GM19328 (cell line): ENCODE results near the gene WDCP.
"Not testable (repeated sequence)": the region's sequence is repeated elsewhere in the genome, so short reads cannot be mapped to it uniquely, and the experiment has no call there.

ENCODE experiments used
- ATAC-seq: cut with Tn5 transposase; IDR thresholded peaks from one replicate; pipeline ENCODE4 v1.9.1; 2021; ENCODE audit warnings: mild to moderate bottlenecking, moderate library complexity; ENCODE audit not compliant: unreplicated experiment

WDCP gene

DNA sequence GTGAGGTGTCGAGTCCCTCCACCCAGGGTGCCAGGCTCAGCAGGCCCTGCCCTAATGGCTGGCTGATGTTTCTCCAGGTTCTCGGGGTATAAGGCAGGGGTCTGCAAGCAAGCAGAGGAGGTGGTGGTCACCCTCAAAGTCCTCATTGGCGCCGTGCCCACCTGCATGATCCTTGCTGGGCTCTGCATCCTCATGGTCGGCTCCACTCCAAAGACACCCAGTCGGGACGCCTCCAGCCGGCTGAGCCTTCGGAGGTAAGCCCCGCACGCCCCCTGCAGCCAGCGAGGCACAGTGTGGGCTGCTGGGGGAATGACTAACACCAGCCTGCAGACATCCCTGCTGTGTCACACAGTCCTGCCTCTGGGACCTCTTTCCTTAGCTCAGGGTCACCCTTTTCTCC lies 23.2 kb downstream of the WDCP start:
- no peak for ATAC-seq

DNA sequence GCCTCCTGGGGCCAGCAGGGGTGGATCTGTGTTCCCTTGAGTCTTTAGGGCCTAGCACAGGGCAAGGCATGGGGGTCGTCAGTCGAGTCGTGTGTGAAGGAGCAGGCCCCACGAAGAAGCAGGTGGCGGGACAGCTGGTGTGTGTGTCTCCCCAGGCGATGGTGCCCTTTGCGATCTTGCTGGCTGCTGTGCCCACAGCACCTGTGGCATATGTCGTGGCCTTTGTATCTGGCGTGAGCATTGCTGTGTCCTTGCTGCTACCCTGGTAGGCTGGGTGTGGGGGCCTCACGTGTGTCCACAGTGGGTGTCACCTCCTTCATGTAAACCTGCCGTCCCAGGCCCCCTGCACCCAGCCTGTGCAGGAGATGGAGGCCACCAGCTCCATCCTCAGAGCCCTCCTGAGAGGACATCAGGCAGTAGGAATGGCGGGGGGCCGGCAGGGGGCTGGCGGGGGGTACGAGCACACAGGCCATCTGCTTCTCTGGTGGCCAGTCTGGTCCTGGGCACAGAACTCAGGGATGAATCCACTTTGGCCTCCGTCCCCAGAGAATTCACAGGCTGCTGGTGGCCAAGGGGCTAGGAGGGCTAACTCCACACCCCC lies 24.1 kb downstream of the WDCP start:
- ATAC-seq: no peak

DNA sequence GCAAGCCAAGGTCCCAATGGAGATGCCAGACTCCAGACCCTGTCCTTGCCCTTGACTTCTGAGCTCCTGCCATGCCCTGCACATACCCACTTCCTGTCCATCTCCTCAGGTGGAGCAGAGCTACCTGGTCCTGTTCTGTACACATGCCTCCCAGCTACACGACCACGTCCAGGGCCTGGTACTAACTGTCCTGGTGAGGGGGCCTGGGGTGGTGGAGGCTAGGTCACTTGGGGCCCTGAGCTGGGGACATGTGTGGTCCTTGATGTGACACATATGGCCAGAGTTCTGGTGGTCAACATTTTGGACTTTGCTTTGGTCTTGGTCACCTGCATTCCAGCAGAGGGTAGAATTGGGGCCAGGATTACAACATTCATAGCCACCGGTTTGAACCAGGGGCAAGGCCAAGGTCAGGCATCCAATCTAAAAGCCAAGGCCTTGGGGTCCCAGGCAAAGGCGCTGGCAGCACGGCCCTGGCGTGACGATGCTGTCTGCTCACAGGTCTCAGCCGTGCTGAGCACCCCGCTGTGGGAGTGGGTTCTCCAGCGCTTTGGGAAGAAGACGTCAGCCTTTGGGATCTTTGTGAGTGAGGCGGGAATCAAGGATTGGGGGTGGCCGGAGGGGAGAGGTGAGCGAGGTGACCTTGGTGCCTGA lies 24.7 kb downstream of the WDCP start:
- no peak for ATAC-seq

DNA sequence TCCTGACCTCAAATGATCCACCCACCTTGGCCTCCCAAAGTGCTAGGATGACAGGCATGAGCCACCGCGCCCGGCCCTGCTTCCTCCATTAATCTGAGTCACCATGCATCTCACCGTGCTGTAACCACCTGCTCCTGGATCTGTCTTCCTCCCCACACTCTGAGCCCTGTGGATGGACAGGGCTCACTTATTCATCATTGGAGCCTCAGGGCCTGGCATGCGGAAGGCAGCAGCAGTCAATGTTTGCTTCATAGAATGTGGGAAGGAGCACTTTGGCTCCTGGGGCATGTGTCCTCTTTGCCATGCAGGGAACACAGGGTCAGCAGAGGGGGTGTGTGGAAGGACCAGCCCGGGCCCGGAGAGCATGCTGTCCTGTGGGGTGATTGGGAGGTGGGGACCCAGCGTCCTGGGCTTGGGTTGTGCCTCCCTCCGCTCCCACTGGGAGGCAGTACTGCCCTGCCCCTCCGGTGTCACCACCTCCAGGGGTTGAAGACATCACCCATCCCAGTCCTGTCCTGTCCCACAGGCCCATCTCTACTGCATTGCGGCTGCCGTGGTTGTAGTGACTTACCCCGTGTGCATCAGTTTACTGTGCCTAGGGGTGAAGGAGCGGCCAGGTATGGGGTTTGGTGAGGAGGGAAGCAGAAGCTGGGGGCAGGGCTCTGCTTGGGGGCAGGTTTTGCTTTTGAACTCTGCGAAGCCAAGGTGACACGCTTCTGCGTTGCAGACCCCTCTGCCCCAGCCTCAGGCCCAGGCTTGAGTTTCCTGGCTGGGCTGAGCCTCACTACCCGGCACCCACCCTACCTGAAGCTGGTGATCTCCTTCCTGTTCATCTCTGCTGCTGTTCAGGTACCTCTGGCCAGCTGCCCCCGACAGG lies 25.8 kb downstream of the WDCP start:
- no peak for ATAC-seq

DNA sequence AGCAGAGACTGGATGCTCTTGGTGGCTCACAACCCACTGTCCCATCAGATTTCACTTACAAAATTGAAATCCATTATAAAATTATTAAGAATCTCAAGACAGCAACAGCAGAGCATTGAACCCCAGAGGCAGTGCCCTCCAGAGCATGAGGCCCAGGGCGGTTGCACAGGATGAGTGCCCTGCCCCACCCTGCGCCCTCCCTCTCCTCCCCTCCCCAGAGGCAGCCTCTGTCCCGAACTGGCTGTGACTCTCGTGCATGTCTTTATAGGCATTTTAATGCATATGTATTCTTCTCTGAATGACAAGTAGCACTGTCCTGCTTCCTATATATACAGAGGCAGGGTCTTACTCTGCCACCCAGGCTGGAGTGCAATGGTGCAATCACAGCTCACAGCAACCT lies 26.9 kb downstream of the WDCP start:
- ATAC-seq: no peak

DNA sequence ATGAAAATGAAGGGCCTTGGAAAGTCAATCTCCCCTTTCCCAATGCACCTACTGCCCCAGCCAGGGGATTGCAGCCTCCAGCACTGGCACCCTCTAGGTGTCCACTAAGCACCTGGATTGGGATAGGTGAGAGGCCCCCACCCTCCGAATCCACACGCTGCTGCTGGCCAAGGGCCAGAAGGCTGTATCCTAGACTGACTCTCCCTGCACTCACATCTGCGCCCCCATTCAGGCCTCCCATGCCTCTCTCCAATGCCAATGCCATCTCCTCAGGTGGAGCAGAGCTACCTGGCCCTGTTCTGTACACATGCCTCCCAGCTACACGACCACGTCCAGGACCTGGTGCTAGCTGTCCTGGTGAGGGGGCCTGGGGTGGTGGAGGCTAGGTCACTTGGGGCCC lies 27.5 kb downstream of the WDCP start:
- ATAC-seq: no peak

- no peak for ATAC-seq
Measured at GRCh38 chr2:24018241-24018640, 28.9 kb downstream of the WDCP start.

DNA sequence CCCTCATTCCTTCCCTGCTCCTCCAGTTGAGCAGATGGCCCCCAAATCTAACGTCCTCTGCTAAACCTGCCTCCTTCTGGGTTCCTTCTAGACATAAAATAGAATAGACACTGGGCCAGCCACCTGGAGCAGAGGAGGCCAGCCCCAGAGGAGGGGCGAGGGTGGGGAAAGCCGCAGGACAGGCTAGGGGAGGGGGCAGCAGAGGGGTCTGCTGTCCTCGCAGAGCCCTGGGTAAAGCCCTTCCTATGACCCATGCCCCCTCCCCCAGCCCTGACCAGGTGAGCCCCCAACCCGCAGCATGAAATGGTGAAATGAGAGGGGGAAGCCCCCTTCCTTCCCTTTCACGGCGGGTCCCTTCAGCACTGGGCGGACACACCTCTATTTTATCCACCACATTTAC lies 29.5 kb downstream of the WDCP start:
- ATAC-seq: no peak

DNA sequence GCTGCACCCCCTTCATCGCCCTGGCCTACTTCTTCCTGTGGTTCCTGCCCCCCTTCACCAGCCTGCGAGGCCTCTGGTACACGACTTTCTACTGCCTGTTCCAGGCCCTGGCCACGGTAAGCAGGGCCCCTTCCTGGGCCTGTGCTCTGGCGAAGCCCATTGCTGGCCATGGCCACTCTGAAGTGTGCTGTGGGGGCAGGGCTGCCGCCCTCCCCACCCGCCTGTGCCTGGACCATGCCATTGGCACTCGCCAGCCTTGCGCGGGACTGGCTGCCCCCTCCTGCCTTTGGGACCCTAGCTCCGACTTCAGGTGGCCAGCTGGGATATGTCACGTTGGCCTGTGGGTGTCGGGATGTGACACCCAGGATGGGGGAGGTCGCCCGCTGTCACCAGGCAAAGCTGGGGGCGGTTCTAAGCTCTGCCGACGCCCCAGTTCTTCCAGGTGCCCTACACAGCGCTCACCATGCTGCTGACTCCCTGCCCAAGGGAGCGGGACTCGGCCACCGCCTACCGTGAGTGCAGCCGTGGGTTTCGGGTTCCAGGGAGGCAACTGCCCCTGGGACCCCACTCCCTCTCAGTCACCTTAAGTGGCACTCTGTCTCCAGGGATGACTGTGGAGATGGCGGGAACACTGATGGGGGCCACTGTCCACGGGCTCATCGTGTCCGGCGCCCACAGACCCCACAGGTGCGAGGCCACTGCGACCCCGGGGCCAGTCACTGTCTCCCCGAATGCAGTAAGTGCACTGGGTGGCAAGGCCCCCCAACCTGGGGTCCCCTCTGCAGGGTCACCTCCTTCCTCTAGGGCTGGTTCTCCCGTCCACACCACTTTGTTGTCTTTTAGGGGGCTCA lies 30.1 kb downstream of the WDCP start:
- ATAC-seq: no peak

- no peak for ATAC-seq
Measured at GRCh38 chr2:24016376-24016761, 30.8 kb downstream of the WDCP start.

GRCh38 chr2:24015562-24016375 lies 31.4 kb downstream of the WDCP start:
- no peak for ATAC-seq

DNA sequence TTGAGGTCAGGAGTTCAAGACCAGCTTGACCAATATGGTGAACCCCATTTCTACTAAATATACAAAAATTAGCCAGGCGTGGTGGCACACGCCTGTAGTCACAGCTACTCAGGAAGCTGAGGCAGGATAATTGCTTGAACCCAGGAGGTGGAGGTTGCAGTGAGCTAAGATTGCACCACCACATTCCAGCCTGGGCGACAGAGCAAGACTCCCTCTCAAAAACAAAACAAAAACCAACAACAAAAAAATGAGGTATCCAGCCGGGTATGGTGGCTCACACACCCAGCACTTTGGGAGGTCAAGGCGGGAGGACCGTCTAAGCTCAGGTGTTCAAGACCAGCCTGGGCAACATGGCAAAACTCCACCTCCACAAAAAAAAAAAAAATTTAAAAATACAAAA lies 32.3 kb downstream of the WDCP start:
- not testable (repeated sequence) for ATAC-seq

DNA sequence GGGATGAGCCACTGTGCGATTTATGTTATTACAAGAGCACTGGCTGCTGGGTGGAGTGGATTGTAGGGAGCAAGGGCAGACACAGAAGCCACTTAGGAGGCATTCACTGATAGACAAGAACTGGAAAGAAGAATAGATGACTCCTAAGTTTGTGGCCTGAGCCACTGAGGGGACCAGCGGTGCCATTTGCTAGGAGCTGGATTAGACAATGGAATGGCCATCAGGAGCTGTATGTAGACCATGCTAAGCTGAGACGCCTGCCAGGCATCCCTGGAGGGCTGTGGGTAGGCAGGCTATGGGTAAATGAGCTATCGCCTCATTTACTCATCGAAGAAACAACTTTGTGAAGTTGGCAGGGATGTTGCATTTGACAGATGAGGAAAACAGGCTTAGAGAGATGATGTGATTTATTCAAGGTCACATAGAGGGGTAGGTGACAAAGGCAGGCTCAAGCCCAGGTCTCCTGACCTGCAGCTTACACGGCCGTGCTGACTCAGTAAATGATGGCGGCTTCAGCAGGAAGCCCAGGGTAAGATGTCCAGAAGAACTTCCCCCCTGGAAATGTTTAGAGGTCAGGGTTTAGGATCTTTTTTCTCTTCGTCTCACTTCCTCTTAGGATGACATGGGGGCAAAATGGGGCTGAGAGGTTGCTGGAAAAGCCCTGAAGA lies 34.5 kb downstream of the WDCP start:
- no peak for ATAC-seq

- no peak for ATAC-seq
Measured at GRCh38 chr2:24011250-24012104, 35.7 kb downstream of the WDCP start.

DNA sequence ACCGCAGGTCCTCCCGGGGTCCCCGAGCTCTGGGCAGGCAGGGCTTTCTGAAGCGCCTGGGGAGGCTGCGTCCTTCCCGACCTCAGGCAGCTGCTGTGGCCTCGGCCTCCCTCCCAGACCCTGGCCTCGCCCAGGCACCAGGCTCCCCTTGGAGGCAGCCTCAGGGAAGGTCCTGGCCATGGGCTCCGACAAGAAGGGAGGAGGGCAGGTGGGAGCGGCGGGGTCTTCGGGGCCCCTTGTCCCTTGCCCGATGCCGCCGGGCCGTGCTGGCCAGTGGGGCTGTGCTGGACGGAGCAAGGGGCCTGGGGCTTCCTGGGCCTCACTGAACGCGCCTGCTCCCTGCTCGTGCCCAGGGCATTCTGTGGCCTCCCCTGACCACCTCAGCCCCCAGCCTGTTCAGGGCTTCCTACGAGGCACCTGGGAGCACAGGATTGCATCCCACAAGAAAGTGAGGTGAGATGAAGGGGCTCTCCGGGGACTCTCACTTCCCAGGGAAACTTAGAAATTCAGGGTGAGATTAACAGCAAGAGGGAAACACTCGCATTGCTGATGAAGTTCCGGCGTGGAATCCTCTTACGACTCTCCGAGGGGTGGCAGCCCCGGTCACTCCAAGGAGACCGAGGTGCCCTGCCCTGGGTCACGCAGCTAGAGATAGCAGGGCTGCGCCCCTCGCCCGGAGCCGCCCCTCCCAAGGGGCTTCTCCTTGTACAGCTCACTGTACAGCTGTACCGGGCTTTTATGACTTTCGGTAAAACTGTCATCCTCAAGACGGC lies 36.5 kb downstream of the WDCP start:
- no peak for ATAC-seq

DNA sequence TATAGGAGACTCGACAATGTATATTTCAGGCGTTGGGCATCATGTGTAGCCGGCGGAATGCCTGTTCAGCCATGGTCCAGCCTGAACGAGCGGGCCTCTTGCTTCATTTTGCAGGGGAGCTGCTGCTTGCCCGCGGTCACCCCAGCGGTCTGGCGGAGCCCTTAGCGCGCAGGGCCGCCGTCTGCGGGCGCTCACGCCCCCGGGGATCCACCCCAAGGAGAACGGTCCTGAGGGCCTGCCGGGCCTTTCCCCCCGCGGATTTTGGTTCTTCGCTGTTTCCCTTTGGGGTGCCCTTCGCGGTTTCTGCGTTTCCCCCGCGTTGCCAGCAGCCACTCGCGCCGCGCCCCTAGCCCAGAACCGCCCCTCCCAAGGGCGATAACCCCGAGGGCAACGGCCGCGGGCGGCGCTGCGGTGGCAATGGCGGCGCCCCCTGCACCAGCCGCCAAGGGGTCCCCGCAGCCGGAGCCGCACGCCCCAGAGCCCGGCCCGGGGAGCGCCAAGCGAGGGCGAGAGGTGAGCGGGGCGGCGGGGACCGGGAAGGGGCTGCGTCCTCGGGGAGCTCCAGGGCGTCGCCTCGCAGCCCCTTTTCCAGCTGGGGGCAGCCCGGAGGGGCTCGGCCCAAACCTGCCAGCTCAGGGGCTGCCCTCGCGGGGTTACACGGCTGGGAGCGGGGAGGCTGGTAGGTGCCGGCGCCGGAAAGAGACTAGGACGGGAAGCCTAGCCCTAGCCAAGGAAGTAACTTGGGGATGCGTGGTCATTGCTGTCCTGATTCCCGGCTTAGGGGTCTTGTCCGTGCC lies 37.3 kb downstream of the WDCP start, which contains the start of gene MFSD2B:
Gene MFSD2B (plus strand): TSS at position 406 of the 797 bp plus-strand sequence. CDS start 12 bp downstream, at position 418.
- ATAC-seq: no peak

DNA sequence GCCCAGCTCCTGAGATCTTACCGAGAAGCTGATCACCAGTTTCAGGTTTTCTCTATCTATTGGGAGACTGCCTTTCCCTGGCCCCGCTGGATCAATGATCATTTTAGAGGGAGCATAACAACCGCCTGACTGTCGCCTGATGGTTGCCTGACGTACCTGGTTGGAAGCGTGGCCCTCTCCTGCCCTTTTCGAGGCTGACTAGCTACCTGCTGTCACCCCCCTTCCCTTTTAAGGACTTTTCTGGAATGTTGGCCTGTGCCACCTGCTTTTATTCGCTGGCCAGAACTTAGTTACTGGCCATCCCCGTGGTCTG lies 37.9 kb downstream of the WDCP start:
- no peak for ATAC-seq
